ENCODE results near the gene OR51B4.

- no peak for TF ChIP-seq TAF1 (IDR thresholded peaks at IDR 0.05; ENCODE audit: low read depth, low read length)
- TF ChIP-seq POLR2AphosphoS5 (IDR thresholded peaks at IDR 0.05; ENCODE audit: low read depth, low read length), result no peak
- no peak for TF ChIP-seq POLR2A (IDR thresholded peaks at IDR 0.05; ENCODE audit: low read depth, low read length)
- TF ChIP-seq SPI1 (IDR thresholded peaks at IDR 0.05; ENCODE audit: low read depth, low read length), result no peak
- TF ChIP-seq PAX5 (IDR thresholded peaks at IDR 0.05; ENCODE audit: insufficient read depth, low read length, severe bottlenecking), result no peak
- TF ChIP-seq POU2F2 (IDR thresholded peaks at IDR 0.05; ENCODE audit: low read depth, low read length), result no peak
Observed at GRCh38 chr11:5282628-5283027, 19.1 kb downstream of the OR51B4 start.
